Femur (tissue), 1 donor: ENCODE results near the gene GPANK1.
A peak's percentile ranks its signal among the peaks of the same experiment; 100 is the strongest.

Experiments
- DNase-seq: peaks from one replicate; pipeline ENCODE4 v3.0.0-alpha.2; 2017

GPANK1 gene

DNA sequence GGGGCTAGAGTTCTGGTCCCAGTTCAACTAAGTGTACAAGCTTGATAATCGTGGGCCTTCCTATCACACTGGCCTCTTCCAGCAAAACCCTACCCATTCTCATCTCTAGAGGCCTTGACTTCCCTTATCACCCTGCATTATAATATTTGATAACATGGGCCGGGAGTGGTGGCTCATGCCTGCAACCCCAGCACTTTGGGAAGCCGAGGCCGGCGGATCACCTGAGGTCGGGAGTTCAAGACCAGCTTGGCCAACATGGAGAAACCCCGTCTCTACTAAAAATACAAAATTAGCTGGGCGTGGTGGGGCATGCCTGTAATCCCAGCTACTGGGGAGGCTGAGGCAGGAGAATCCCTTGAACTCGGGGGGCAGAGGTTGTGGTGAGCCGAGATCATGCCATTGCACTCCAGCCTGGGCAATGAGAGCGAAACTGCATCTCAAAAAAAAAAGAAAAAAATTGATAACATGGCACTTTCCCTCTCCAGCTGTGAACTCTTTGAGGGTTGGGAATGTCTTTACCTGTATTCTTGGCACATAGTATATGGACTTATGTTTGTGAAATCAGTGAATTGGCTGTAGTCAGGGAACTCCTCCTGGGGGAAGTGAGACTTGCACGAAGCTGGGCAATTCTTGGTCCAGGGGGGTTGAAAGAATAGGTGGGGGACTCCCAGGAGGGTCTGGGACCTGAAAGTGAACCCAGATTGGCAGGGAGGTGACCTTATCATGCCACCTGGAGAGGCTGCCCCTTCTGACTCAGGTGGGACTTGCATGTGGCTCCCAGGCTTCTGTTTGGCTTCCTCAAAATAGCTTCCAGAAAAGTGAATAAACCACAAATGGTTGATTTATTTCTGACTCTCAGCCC lies 3.3 kb downstream of the GPANK1 start:
- no peak for DNase-seq

DNA sequence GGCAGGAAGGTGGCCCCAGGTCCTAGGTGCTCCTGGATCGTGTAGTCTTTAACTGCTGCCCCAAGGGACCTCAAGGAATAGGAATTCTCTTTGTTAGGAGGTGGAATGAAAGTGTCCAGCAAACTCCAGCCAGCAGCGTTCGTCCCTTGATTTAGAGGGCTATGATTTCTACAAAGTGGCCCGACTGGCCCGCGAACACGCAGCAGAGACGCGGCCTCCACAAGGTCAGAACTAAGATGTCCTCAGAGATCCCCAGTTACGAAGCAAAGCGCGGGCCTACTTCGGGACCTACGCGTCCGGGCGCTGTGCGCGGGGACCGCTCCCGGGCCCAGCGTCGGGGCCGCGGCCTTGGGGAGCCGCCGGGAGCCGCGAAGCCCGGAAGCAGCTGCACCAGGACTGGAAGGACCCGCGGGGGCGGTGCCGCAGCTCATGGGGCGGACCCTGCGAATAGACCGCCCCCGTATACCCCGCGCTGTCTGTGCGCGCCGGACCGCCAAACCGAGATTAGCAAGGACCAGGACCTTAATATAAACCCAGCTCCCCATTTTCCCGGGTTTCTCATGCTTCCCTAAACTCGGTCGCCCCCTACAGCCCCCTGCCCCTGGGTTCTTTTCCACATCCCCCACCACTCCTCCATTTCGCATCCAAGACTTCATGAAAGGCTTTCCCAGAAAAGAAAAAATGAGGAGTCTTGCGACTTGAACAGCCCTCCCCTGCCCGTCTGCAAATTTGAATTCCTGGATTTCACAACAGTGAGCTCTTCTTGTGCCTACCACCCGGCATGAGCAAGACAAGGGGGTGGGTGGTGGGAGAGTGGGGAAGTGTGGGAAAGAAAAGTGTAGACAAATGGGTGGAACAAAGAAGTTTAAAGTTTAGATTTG lies 4.2 kb downstream of the GPANK1 start, which contains the start of gene C6orf47:
Gene C6orf47, minus strand, starts transcription at position 398 of the 881 bp plus-strand sequence. CDS start 831 bp downstream, outside the sequence.
- peak; percentile 92 for DNase-seq

DNA sequence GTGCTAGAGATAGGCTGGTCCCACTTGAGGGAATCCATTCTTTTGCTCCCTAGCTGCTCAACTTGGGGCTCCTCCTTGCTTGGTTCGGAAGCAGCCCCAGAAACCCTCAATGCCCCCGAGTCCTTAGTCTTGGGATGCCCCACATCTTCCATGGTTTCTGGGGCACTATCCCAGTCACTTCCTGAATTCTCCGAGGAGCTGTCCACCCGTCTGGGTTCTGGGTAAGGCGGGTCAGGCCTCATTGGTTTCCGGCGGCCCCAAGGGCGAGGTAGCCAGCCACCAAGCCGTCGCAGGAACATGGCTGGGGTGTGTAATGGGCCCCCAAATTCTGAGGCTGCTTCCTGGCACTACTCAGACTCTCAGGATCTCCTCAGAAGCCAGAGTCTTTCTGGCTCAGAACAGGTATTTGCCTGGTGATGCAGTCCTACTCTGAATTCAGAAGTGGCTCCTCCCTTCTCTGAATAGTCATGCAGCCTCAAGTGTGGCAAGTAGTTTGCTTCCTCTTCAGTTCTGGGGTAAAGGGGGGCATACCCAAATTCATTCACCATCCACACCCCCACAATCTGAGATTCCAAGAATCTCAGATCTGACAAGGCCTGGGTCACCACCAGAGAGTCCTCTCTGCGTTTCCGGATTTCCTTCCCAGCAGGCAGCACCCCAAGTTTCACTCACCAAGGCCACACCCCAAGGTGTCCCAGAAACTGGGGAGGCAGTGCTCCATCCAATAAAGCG lies 5.0 kb downstream of the GPANK1 start:
- no peak for DNase-seq

DNA sequence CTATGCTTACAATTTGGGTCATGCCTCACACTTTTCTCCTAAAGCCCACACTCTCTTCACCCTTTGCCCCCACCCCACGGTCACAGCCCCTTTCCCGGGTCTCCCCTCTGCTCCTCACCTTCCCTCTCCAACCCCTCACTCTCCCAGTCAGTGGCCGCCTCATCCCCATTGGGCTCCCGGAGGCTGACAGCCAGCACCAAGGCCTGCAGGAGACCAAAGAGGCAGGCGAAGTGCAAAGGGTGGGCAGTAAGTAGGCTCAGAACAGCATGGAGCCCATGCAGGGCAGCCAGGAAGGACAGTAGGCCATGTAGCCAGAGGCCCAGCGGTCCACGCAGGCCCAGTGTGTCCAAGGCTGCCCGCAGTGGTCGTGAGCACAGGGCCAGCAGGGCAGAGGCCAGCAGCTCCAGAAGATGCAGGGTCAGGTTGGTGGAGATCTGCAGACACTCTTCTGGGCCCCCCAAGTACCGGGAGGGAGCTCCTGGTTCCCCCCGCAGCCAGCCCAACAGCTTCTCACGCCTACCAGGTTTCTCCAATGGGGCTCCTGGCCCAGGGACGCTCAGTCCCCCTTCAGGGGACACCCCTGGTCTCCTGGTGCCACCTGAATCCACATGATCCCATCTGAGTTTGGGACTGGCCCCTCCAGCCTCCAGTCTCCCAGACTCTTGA lies 5.7 kb downstream of the GPANK1 start:
- DNase-seq, result no peak

DNA sequence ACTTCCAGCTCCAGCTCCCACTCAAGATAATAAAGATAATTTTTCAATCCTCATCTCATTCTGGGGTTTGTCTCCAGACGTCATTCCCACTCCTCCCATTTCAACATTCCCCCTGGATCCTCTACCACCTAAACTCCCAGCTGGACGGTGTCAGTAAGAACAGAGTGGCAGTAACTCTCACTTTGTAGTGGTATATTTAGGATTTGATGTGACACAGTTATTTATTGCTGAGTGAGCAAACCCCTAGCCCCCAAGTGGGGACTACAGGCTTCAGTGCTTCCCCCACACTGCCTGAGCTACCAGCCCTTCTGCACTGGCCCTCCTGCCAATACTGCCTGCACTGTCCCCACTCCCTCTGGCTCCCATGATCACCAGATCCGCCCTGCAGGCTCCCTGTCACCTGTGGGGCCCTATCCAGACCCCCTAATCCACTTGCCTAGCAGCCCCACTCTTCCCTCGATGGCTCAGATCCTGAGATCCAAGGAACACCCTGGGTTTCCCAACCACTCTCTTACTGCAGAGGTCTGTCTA lies 6.6 kb downstream of the GPANK1 start:
- DNase-seq, result no peak

DNA sequence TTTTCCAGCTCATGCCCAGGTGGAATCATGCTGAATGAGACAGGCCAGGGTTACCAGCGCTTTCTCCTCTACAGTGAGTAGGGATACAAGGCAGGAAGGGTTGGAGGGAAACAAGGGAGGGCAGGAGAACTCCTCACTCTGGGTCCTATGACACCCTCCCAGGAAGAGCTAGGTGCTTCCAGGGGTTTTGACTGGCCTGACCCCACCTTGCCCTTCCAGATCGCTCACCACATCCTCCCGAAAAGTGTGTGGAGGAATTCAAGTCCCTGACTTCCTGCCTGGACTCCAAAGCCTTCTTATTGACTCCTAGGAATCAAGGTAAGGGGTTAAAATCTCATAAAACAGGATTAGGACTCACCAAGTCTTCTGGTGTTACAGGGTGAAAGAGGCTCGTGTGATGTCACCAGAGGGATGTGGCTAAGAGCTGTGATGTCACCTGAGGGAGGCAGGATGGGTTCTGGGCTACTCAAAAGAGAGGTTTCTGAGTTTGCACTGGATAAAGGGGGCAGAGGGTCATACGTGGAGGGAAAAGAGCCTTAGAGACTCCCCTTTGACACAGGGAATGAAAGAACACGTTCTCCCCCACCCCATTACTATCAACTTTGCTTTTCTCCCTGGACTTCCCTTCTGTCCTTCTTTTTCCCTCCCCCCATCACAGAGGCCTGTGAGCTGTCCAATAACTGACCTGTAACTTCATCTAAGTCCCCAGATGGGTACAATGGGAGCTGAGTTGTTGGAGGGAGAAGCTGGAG lies 7.2 kb downstream of the GPANK1 start:
- no peak for DNase-seq

DNA sequence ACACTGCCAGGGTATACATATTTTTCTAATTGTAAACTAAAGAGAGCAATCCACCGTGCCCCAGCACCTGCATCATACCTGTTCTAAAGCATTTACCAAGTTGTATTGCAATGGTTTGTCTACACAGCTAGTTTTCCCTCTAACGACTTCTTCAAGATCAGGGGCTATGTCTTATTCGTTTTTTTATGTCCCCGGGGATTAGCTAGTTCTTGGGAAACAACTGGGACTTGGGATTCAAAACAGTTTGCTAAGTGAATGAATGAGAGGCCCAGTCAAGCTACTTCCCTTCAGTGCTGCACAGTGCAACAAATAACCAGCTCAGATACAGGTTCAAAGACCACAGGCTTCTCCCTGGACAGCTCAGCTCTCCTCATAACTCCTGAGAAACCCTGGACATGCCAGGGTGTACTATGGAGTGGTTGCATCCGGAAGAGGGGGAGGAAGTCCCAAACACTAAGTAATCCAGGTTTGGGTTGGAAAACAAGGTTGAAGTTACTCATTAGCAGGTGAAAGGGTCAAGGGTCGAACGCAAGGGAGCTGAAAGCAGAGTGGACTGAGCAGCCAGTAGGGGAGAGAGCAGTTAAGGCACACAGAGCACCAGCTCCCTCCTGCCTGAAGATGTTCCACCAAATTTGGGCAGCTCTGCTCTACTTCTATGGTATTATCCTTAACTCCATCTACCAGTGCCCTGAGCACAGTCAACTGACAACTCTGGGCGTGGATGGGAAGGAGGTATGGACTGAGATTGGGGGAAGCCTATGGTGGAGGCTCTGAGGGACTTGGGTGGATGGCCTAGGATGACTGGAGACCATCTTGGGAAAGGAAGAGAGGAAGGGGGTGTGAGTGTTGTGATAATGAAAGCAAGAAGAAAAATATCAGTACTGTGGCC lies 9.2 kb downstream of the GPANK1 start, which contains the start of gene APOM:
Gene APOM, plus strand, starts transcription at position 546 of the 889 bp plus-strand sequence. Its CDS starts 73 bp downstream, at position 619.
- DNase-seq, result no peak

DNA sequence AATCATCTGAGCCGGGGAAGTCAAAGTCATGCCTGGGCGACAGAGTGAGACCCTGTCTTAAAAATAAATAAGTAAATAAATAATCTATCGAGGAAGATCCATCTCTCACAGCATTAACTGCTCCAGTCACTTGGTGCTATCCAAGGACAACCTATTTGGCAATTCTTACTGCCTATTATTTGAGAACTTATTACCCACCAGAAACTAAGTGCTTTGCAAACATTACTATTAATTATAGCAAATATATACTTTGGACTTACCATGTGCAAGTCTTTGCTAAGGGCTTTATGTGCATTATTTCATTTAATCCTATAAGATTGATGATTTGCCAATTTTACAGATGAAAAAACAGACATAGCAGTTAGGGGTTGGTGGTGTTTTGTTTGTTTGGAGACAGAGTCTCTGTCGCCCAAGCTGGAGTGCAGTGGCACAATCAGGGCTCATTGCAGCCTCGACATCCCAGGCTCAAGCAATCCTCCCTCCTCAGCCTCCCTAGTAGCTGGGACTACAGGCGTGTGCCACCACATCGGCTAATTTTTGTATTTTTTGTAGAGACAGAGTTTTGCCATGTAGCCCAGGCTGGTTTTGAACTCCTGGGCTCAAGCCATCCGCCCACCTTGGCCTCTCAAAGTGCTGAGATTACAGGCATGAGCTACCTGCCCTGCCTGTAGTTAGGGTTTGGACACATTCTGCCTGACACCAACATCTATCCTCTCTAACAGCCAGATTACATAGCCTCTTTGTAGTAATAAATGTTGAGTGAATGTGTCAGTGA lies 10.0 kb downstream of the GPANK1 start:
- no peak for DNase-seq

DNA sequence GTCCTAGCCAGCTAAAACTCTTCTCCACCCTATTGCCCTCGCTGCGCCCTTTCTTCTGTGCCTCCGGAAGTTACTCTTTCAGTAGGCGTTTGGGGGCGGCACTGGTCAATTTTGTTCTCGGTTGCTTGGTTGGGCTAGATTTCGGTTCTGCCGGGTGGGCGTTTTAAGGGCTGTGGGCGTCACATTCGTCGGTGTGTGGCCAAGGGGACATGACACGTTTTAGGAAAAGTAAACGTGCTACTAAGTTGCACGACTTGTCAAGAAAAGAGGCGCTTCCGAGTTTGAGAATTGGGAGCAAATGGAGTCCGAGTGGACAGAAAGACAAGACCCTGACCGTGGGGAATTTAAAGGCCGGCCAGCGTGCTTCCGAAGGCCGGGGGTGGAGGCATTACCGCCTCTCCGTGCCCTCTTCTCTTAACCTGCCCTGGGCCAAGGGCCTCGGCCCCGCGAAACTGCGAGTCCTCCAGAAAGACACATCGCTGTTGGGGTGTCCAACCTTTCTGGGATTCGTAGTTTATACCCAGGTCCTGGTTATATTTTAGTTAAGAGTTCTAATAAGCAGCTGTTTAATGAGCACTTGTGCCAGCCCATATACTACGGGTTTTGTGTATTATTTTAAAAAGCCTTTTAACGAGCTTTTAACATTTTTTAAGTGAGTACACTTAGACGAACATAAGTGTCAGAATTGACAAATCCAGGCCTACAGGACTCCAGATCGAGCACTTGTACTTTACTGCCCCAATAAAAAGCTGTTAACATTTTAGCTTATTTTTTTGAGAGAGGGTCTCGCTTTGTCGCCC lies 11.7 kb downstream of the GPANK1 start:
- peak; percentile 95 for DNase-seq

DNA sequence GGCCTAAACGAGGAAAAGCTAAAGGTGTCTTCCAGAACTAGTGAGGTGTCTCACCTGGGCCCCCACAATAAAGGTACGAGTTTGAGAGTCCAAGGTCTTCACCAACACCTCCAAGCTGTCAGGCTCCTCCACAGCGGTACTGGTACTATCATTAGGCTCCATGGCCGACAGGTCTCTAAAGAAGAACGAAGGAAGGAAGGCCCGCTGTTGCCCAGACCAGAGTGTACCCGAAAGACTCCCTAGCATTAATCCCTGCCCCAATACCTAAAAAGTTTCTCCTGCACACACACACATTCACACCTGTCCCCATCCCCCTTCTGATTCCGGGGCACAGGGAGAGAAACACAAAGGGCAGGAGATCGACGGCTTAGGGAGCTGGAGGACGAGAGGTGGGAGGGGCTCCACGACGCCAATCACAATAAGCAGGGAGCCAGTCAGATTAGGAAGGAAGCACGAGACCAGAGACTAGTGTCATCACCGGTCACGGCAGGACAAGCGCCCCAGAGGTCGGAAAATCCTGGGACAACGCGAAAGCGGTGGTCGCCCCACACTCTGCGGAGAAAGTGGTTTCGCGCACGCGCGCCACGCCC lies 13.1 kb downstream of the GPANK1 start:
- no peak for DNase-seq

DNA sequence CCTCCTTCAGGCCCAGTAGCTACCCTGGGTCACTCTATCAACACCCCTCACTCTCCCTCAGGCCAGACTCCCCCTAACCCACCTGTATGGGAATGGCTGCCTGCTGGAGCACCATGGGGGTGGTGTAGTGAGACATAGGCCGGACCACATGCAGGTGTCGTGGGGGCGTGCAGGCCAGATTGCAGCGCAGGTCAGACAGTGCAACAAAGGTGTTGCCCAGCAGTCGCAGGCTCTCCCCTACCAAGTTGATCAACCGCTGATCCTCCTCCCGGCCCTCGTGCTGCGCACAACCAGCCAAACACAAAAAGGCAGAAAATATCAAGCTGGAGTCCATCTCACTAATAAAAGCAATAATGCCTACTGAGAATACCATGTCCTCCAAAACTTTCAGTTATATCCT lies 19.5 kb downstream of the GPANK1 start:
- DNase-seq, result no peak

DNA sequence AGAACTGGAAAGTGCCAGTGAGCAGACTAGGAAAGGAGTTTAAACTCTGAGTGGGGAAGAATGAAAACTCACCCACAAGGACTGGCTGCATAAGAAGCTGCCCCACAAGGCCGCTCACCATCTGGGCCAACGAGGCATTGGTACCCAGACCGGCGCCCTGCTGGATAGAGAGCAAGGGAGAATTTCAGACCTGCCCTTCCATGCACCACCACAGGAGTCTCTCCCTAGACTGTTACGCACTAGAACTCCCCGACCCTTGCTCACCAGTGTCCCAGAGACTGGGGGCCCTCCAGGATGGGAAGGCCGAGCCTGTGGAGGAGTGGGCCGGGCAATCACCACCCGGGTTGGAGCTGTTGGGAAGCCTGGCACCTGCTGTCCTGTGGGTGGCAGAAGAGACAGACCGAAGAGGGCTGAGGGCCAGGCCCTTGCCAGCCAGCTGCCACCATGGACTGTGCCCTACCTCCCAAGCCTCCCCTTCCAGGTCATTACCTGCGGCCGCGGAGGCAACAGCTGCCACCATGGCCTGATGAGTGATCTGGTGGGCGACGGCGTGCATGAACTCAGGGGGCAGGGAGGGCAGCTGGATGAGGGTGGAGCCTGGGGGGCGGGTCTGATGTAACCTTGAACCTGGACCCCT lies 20.9 kb downstream of the GPANK1 start:
- no peak for DNase-seq

DNA sequence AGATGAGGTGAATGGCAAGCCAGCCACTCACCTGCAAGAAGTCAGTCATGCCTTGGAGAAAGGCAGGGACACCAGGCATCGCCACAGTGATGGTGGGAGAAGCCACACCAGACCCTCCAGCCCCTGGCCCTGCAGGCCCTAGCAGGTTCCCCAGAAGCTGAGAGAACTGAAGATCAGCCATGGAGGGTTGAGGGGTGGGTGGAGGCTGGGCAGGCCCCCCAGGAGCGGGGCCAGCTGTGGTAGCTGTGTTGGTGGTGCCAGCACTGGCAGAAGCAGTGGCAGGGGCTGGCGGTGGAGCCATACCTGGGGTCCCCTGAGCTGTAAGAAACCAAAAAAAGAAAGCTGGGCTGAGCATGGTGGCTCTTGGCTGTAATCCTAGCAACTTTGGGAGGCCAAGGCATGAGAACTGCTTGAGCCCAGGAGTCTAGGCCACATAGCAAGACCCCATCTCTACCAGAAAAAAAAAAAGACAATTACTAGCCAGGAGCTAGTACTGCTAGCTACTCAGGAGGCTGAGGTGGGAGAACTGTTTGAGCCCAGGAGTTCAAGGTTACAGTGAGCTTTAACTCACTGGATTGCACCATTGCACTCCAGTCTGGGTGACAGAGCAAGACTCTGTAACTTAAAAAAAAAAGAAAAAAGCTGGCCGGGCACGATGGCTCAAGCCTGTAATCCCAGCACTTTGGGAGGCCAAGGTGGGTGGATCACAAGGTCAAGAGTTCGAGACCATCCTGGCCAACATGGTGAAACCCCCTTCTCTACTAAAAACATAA lies 21.8 kb downstream of the GPANK1 start:
- DNase-seq, result no peak

DNA sequence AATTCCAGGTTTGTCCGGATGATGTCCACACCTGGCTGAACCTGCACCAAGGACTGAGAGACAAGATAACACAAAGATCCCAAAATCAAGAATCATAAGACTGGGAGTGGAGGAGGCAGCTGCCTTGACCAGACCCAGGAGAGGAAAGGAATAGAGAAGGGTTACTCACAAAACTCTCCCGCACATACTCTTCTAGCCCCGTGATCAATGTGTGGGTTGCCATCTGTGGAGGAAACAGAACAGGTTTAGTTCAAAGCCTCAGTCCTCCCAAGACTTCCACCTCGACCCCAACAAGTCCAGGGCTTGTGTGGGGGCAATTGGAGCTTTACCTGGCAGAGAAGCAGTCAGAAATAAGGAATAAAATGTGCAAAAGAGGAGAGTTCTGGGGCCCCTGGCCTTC lies 23.4 kb downstream of the GPANK1 start:
- DNase-seq, result no peak

DNA sequence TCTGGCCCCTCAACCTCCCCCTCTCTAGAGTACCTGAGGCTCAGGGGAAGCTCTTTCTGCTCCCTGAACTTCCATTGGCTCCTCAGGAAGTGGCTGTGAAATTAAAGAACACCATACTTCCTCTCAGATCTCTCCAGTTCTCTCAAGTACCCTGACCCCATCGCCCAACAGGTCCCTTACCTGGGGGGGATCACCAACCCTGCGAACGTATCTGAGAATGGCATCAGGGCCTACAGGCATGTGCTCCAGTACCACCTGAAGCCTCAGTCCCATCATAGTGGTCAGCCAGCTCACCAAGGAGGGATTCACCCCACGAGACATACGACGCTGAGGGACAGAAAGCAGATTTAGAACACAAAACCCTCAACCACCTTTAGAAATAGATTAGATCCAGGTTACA lies 24.2 kb downstream of the GPANK1 start:
- no peak for DNase-seq

DNA sequence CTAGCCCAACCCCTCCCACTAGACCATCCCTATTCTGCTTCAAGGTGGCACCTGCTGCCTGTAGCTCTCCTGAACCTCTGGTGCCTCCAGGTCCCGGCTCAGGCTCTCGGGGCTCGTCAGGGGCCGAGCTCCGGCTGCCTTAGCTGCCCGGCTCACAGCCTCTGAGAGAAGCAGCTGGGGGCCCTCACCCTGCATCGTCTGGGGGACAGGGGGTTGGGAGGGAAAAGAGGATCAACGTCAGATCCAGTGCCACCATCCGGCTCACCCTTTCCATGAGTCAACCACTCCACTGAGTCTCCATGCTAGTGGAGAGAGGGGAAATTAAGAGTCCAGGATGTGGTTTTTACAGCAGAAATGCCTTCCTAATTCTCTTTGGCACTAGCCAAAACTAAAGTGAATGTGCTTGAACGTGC lies 25.3 kb downstream of the GPANK1 start:
- no peak for DNase-seq

DNA sequence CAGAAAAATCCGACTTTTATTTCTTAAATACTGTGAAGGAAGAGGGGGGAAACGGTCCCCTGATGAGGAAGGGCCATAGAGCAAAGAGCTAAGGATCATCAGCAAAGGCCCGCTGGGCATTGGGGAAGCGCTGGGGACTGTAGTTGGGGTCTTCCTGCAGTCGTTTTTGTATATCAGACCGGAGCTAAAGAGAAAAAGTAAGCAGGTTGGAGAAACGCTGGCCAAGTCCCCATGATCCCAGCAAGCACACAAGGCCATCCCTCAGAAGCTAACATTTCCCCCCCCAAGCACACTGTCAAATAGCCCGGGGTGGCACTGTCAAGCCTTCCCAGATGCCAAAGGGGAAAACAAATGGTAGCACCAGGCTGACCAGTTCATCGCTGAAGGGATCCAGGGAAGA lies 25.8 kb downstream of the GPANK1 start:
- DNase-seq, result no peak
